Spleen (tissue), 7 donors: ENCODE measurements around the gene BMPER.

ENCODE experiments used
- CTCF ChIP-seq, 11 experiments: fragments of 200-600 bp in 7 of 11; fragments of 450-650 bp in 4 of 11; sonication (generic) in 4 of 11; IDR thresholded peaks in 8 of 11; conservative IDR thresholded peaks in 3 of 11; 1 replicate in 7 of 11; 2 replicates in 4 of 11; pipeline versions ENCODE4 v1.4.0 to v1.8.0; 2016 to 2021; ENCODE audit warnings: antibody characterized with exemption in 11 of 11, inconsistent platforms in 4 of 11, mild to moderate bottlenecking in 1 of 11
- POLR2A ChIP-seq, 3 donors: fragments of 450-650 bp; IDR thresholded peaks; one replicate each; pipeline ENCODE4 v1.5.1; 2017; ENCODE audit warnings: antibody characterized with exemption in 3 of 3, mild to moderate bottlenecking in 1 of 3
- POLR2AphosphoS5 ChIP-seq, 3 donors: sonication (generic); formaldehyde crosslinking; IDR thresholded peaks; one replicate each; pipeline ENCODE4 v1.5.1; 2017; ENCODE audit warnings: antibody characterized with exemption in 3 of 3
- donor health status: DM: no; HTN: no; CAD: no; lungs with moderate emphysema.
- donor health status: DM: no; HTN: no; CAD: no.
- donor health status: DM: no; HTN: no; CAD: no.

- TF ChIP-seq CTCF (IDR thresholded peaks at IDR 0.05 in 8 of 11, conservative IDR thresholded peaks at IDR 0.05 in 3 of 11) = no peak
- TF ChIP-seq POLR2A (IDR thresholded peaks at IDR 0.05) = no peak
- no peak for TF ChIP-seq POLR2AphosphoS5 (IDR thresholded peaks at IDR 0.05)
Observed at GRCh38 chr7:33862946-33863814, 42.2 kb upstream of the BMPER start.
